BLaER1 (cell line): ENCODE data around the gene HMGN4.

Source experiments
- H3K27ac ChIP-seq: shearing (Covaris generic); formaldehyde crosslinking; 2 replicates; pipeline ENCODE4 v1.8.1; 2022
- H3K27me3 ChIP-seq: shearing (Covaris generic); formaldehyde crosslinking; 2 replicates; pipeline ENCODE4 v1.8.1; 2022
- H3K36me3 ChIP-seq: shearing (Covaris generic); formaldehyde crosslinking; 2 replicates; pipeline ENCODE4 v1.8.1; 2022
- H3K4me1 ChIP-seq: shearing (Covaris generic); formaldehyde crosslinking; 2 replicates; pipeline ENCODE4 v1.8.1; 2022
- H3K4me2 ChIP-seq: shearing (Covaris generic); formaldehyde crosslinking; 2 replicates; pipeline ENCODE4 v1.8.1; 2022
- H3K4me3 ChIP-seq: shearing (Covaris generic); formaldehyde crosslinking; 2 replicates; pipeline ENCODE4 v1.8.1; 2022
- H3K9ac ChIP-seq: shearing (Covaris generic); formaldehyde crosslinking; 2 replicates; pipeline ENCODE4 v1.8.1; 2022
- H3K9me3 ChIP-seq: shearing (Covaris generic); formaldehyde crosslinking; 2 replicates; pipeline ENCODE4 v1.8.1; 2022
- H4K20me1 ChIP-seq: shearing (Covaris generic); formaldehyde crosslinking; 2 replicates; pipeline ENCODE4 v1.8.1; 2022
- Cebpa-rat ChIP-seq: shearing (Covaris generic); IDR thresholded peaks from 2 replicates; pipeline ENCODE4 v1.8.1; 2022

HMGN4 gene

GRCh38 chr6:26537846-26538571 lies at the start of gene HMGN4:
Gene HMGN4, plus strand, starts transcription at chr6:26538366. Its CDS starts 6,841 bp downstream, at chr6:26545207.
- H3K36me3 ChIP-seq = peaks cover 20% of the 10 kb centered on the region
- H3K4me2 ChIP-seq = peak within 1 kb of the TSS; percentile 91
- TF ChIP-seq Cebpa-rat = no peak
- peak within 1 kb of the TSS; percentile 97 for H3K4me3 ChIP-seq
- H3K4me1 ChIP-seq = peaks cover 63% of the 10 kb centered on the region
- no peaks in the 10 kb centered on the region for H3K27me3 ChIP-seq
- peak within 1 kb of the TSS; percentile 92 for H3K27ac ChIP-seq
- peak within 1 kb of the TSS; percentile 97 for H3K9ac ChIP-seq
- 0 out of 2 replicates have a peak, but pooled peaks cover 9% of the 10 kb centered on the region for H4K20me1 ChIP-seq
- H3K9me3 ChIP-seq = no peaks in the 10 kb centered on the region

GRCh38 chr6:26489996-26490964 lies 47.9 kb upstream of the HMGN4 start:
- Histone ChIP-seq H3K4me2 (no peak overlapping the region), H3K4me3 (no peak overlapping the region), H3K4me1 (peaks cover 5% of the 10 kb centered on the region), H3K27me3 (no peaks in the 10 kb centered on the region), H3K9ac (no peak overlapping the region), H4K20me1 (no peaks in the 10 kb centered on the region), H3K27ac (no peak overlapping the region), H3K36me3 (no peaks in the 10 kb centered on the region), H3K9me3 (peaks cover 19% of the 10 kb centered on the region)
- no peak for TF ChIP-seq Cebpa-rat

- no peaks in the 10 kb centered on the region for H3K27me3 ChIP-seq
- H4K20me1 ChIP-seq = no peaks in the 10 kb centered on the region
- H3K27ac ChIP-seq = no peak overlapping the region
- H3K4me2 ChIP-seq = no peak overlapping the region
- no peak overlapping the region for H3K9ac ChIP-seq
- H3K9me3 ChIP-seq = peaks cover 19% of the 10 kb centered on the region
- H3K4me3 ChIP-seq = no peak overlapping the region
- TF ChIP-seq Cebpa-rat = no peak
- H3K4me1 ChIP-seq = no peaks in the 10 kb centered on the region
- H3K36me3 ChIP-seq = no peaks in the 10 kb centered on the region
Measured at GRCh38 chr6:26491604-26492003, 46.6 kb upstream of the HMGN4 start.

- Histone ChIP-seq H3K9me3 (0 out of 2 replicates have a peak, but pooled peaks cover 3% of the 10 kb centered on the region), H3K4me1 (no peaks in the 10 kb centered on the region; the same call in 1 of the 2 replicates), H4K20me1 (no peaks in the 10 kb centered on the region), H3K27me3 (no peaks in the 10 kb centered on the region), H3K36me3 (no peaks in the 10 kb centered on the region), H3K27ac (no peak overlapping the region), H3K4me3 (no peak overlapping the region), H3K4me2 (no peak overlapping the region), H3K9ac (no peak overlapping the region)
- no peak for TF ChIP-seq Cebpa-rat
Measured at GRCh38 chr6:26493258-26493657, 44.9 kb upstream of the HMGN4 start.

GRCh38 chr6:26494117-26494516 lies 44.0 kb upstream of the HMGN4 start:
- H3K4me3 ChIP-seq = no peak overlapping the region
- H4K20me1 ChIP-seq = no peaks in the 10 kb centered on the region
- no peak overlapping the region for H3K27ac ChIP-seq
- no peak overlapping the region for H3K9ac ChIP-seq
- H3K27me3 ChIP-seq = no peaks in the 10 kb centered on the region
- H3K4me2 ChIP-seq = no peak overlapping the region
- H3K36me3 ChIP-seq = no peaks in the 10 kb centered on the region
- H3K4me1 ChIP-seq = no peaks in the 10 kb centered on the region; the same call in 1 of the 2 replicates
- no peaks in the 10 kb centered on the region for H3K9me3 ChIP-seq
- no peak for TF ChIP-seq Cebpa-rat

- no peaks in the 10 kb centered on the region for H3K27me3 ChIP-seq
- no peaks in the 10 kb centered on the region for H4K20me1 ChIP-seq
- no peaks in the 10 kb centered on the region for H3K36me3 ChIP-seq
- H3K4me3 ChIP-seq = no peak overlapping the region
- no peak overlapping the region for H3K27ac ChIP-seq
- no peaks in the 10 kb centered on the region for H3K9me3 ChIP-seq
- H3K9ac ChIP-seq = no peak overlapping the region
- H3K4me1 ChIP-seq = peaks cover 5% of the 10 kb centered on the region
- TF ChIP-seq Cebpa-rat = no peak
- no peak overlapping the region for H3K4me2 ChIP-seq
Measured at GRCh38 chr6:26495281-26495680, 42.9 kb upstream of the HMGN4 start.

- Histone ChIP-seq H3K9ac (no peak overlapping the region), H3K4me3 (no peak overlapping the region), H3K4me1 (peaks cover 22% of the 10 kb centered on the region), H3K36me3 (no peaks in the 10 kb centered on the region), H3K9me3 (no peaks in the 10 kb centered on the region), H4K20me1 (no peaks in the 10 kb centered on the region), H3K27ac (no peak overlapping the region), H3K4me2 (no peak overlapping the region), H3K27me3 (no peaks in the 10 kb centered on the region)
- TF ChIP-seq Cebpa-rat = no peak
Measured at GRCh38 chr6:26497610-26498009, 40.6 kb upstream of the HMGN4 start.

- Histone ChIP-seq H3K27ac (no peak within 1 kb of the TSS), H3K9ac (no peak within 1 kb of the TSS), H3K4me3 (no peak within 1 kb of the TSS), H3K27me3 (no peaks in the 10 kb centered on the region), H3K36me3 (no peaks in the 10 kb centered on the region), H4K20me1 (no peaks in the 10 kb centered on the region), H3K4me2 (peak within 1 kb of the TSS; percentile 27), H3K4me1 (peaks cover 26% of the 10 kb centered on the region), H3K9me3 (no peaks in the 10 kb centered on the region)
- TF ChIP-seq Cebpa-rat = no peak
Measured at GRCh38 chr6:26500102-26500501, 38.1 kb upstream of the HMGN4 start, which contains the start of gene BTN1A1. Gene BTN1A1, plus strand, starts transcription at chr6:26500303. Its CDS starts 984 bp downstream, at chr6:26501287.

- Histone ChIP-seq H3K27ac (no peak overlapping the region), H3K4me1 (peaks cover 26% of the 10 kb centered on the region), H3K9me3 (no peaks in the 10 kb centered on the region), H3K4me2 (peak overlapping the region; percentile 61; the same call in 1 of the 2 replicates), H4K20me1 (no peaks in the 10 kb centered on the region), H3K9ac (no peak overlapping the region), H3K36me3 (no peaks in the 10 kb centered on the region), H3K27me3 (no peaks in the 10 kb centered on the region), H3K4me3 (no peak overlapping the region)
- no peak for TF ChIP-seq Cebpa-rat
Measured at GRCh38 chr6:26501482-26501986, 36.6 kb upstream of the HMGN4 start.
